CD4-positive, alpha-beta T cell treated with Interleukin-6 for 4 hours (primary cell): Measurements from ENCODE around the gene KIAA0408.
A peak's percentile ranks its signal among the peaks of the same experiment; 100 is the strongest.

Experiments used
- DNase-seq: peaks from one replicate; pipeline ENCODE4 v3.0.0-alpha.2; 2020; ENCODE audit warnings: mixed read lengths

Gene KIAA0408

GRCh38 chr6:127459231-127459641 lies at the start of gene KIAA0408:
TSS of gene KIAA0408 (minus strand) at chr6:127459389. CDS start at chr6:127453981, 5,408 bp downstream.
- DNase-seq: no peak

GRCh38 chr6:127506894-127507293 lies 47.7 kb upstream of the KIAA0408 start:
- no peak for DNase-seq

GRCh38 chr6:127503022-127503421 lies 43.8 kb upstream of the KIAA0408 start:
- DNase-seq: no peak

DNA sequence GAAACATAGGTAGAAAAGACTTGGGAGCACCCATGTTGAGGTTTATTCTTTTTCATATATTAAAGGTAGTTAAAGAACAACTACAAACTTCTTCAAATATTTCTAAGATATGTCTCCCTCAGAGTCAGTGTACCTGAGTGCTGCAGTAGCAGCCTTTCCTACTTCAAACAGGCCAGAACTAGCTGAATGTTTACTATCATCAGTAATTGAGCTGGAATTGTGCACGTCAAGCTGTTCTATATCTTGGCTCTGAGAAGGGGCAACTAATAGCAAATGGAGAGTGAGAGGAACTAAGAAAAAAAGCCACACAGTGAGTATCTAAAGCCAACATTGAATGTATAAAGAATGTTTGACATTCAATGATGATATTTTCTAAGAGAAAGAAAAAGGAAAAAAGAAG lies 38.2 kb upstream of the KIAA0408 start:
- no peak for DNase-seq

GRCh38 chr6:127496471-127496870 lies 37.3 kb upstream of the KIAA0408 start:
- no peak for DNase-seq

- DNase-seq: no peak
Measured at GRCh38 chr6:127494240-127494767, 35.1 kb upstream of the KIAA0408 start.

- DNase-seq: no peak
Measured at GRCh38 chr6:127489248-127489647, 30.1 kb upstream of the KIAA0408 start.

- DNase-seq: no peak
Measured at GRCh38 chr6:127486934-127487333, 27.7 kb upstream of the KIAA0408 start.

DNA sequence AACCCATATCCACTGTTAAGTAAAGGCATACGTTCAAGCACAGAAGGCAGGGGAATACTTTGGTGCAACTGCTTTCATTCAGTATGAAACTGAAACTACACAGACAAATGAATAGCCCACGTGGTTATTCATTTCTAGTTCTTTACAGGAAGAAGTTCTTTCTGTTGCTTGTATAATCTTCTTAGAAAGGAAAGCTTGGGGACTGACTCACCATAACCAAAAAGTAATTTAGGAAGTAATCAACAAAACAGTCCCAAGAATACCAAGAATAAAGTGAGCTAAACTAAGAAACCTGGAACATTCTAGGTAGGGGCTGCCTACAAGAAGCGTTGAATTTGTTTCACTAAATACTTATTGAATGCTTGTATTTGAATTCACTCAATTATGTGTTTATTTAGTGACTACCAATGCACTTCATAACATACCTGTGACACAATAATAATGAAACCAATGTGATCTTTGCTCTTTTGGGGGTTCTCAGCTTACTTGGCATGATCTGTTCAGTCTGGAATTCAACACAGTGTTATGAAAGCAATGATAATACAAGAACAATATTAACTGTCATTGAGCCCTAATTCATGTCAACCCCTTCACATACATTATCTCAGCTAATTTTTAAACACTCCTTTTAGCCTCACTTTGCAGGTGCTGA lies 25.1 kb upstream of the KIAA0408 start:
- no peak for DNase-seq

GRCh38 chr6:127483399-127484055 lies 24.3 kb upstream of the KIAA0408 start:
- no peak for DNase-seq

- no peak for DNase-seq
Measured at GRCh38 chr6:127482325-127482724, 23.1 kb upstream of the KIAA0408 start.

DNA sequence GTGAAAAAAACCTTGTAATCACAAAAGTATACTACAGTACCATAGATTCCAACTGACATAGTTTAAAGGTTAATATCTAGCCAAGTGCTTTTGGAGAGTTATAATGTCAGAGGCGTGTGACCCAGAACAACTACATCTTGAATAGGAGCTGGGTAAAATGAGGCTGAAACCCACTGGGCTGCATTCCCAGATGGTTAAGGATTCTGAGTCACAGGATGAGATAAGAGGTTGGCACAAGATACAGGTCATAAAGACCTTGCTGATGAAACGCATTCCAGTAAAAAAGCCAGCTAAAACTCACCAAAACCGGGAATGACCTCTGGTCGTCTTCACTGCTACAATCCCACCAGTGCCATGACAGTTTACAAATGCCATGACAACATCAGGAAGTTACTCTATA lies 22.4 kb upstream of the KIAA0408 start:
- DNase-seq: no peak

DNA sequence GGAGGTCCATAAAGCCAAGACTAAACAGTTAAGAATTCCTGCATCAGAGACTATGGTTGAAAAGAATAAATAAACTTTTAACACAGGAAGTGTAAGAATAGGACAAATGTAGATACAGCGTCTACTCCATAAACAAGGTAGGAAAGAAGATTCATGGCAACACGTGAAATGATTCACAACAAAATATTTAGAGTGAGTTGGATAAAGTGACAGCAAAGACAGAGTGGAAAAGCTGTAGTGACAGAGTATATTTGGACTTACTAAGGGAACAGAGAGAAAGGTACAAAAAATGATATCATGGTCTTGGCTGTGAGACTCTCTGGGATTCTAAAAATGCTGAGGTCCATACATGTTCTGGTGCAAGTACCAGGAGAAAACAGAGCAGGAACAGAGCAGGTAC lies 21.9 kb upstream of the KIAA0408 start:
- DNase-seq: no peak

DNA sequence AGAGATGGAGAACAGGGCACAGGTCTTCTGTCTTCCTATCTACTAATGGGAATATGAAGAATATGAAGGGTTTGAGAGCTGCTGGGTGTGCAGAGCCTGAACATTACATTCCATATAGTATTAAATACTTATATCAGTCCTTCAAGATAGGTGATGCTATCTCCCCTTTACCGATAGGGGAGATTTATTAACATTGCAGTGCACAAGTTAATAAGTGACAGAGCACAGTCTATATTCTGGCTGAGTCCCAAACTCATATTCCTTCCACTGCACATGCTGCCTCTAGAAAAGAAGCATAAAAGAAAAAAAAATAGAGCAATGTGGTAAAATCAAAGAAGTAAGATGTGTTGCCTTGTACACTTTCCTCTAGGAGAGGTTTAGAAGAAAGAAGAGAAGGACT lies 18.5 kb upstream of the KIAA0408 start:
- no peak for DNase-seq

GRCh38 chr6:127475823-127476176 lies 16.6 kb upstream of the KIAA0408 start:
- no peak for DNase-seq

DNA sequence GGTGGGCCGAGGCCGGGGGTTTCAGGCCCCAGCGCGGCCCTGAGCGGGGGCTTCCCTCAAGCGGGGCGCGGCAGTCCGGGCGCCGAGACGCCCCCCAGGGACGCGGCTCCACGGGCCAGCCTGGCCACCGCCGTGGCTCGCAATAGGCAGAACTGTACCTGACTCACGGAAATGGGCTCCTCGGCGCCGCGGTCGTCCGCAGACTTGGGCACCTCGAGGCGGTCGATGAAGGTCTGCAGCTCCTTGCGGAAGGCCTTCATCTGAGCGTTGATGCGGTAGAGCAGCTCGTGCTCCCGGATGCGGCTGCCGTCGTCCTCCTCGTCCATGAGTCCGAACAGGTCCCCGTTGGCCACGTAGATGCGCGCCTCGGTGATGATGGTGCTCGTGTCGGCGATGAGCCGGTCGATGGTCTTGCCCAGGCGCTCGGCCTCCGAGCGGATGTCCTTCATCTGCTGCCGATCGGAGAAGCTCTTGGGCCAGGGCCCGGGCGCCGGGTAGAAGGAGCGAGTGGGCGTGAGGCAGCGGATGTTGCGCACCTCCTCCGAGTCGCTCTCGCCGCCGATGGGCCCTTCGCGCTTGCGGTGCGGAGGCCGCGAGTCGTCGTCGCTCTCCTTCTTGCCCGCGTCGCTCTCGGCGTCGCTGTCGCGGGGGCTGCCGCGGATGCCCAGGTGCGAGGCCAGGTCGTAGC lies 16.1 kb upstream of the KIAA0408 start:
- DNase-seq: no peak

DNA sequence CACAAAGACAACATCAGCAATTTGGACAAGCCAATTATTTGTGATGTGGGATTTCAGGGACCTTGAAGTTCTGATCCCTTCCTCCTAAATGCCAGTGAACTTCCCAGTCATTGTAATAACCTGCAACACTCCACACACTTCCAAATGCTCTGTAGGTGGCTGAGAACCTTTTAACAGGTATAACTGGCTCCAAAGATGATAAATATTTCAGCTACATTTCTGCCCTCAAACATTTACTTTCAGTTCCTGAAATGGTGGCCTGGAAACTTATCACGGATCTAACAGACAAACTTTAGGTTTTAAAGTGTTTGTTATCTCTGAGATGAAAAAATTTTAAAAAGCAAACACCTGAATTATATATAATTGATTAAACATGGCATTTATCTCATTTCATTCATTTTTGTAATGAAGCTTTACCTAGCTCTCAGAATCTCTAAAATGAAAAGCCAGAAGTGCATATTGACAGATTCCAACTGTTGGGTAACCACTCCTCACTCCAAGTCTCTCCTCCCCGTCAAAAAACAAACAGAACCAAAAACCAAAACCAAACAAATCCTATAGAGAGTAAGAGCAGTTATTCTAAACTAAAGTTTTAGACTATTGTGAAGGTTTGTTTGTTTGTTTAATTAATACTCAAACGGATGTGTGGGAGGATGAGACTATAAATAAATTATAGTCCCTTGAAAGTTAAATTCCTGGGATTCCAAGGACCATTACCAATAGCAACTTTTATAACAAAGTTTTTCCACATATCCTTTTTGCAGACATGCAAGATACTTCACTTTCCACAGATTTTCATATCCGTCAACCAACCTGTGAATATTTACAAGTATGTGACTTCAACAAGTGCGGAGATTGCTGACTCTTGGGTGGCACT lies 12.4 kb upstream of the KIAA0408 start:
- DNase-seq: no peak

GRCh38 chr6:127468936-127469335 lies 9.7 kb upstream of the KIAA0408 start:
- no peak for DNase-seq

DNA sequence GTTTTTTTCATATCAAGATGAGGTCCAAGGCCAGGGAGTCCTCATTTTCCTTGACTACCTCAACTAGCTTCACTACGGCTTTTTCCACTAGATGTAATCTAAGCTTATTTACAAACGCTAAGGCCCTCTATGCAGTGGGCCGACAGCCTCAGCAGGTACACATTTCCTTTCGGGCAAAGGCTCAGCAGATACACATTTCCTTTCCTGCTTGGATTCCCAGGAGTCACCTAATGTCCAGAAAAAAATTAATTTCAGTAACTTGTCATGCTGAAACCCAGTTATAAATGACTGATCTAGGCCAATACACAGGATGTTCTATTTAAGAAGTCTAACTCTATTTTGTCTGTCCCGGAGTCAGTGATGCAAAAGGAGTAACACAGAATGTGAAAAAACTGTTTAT lies 7.2 kb upstream of the KIAA0408 start:
- no peak for DNase-seq

- DNase-seq: peak; percentile 72
Measured at GRCh38 chr6:127464881-127465459, 5.8 kb upstream of the KIAA0408 start.

- no peak for DNase-seq
Measured at GRCh38 chr6:127464161-127464880, 5.1 kb upstream of the KIAA0408 start.

DNA sequence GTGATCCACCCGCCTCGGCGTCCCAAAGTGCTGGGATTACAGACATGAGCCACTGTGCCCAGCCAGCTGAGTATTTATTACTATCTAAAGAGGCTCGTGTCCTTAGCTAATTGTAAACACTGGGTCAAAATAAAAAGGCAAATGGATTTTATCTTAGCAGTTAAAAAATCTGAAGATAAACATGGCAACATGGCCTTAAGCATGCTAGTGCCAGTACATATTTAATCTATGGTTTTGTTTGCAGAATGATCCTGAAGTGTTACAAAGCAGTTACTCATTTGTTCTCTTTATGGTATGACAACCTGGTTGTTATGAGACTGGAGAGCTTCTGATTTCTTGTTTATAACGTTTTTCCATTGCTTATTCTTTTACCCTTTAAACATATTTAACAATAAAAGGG lies 3.9 kb upstream of the KIAA0408 start:
- DNase-seq: no peak
